OCI-LY7 (cell line): ENCODE results near the gene KIAA1958.

Source experiments
- CTCF ChIP-seq: fragments of 200-600 bp; sonication (generic); conservative IDR thresholded peaks from 2 replicates; pipeline ENCODE4 v1.5.1; 2014; ENCODE audit warnings: mild to moderate bottlenecking, antibody characterized with exemption, low read length, moderate library complexity, mixed read lengths
- EZH2phosphoT487 ChIP-seq: fragments of 200-600 bp; sonication (generic); IDR thresholded peaks from 2 replicates; pipeline ENCODE4 v1.6.1; 2018; ENCODE audit warnings: low read depth, borderline replicate concordance, mild to moderate bottlenecking, mixed run types, antibody characterized with exemption, low read length, moderate library complexity, mixed read lengths

GRCh38 chr9:112654282-112654681 lies 167.7 kb downstream of the KIAA1958 start:
- TF ChIP-seq EZH2phosphoT487, result no peak
- no peak for TF ChIP-seq CTCF
